K562 (cell line): Measurements from ENCODE around the gene AUNIP.

Experiments
- ELF1 ChIP-seq: fragments of 200-800 bp; sonication (Bioruptor generic); IDR thresholded peaks from 2 replicates; pipeline ENCODE4 v1.6.1; 2016; ENCODE audit warnings: missing genetic modification characterization, missing compliant biosample characterization
- EZH2 ChIP-seq: IDR thresholded peaks from 2 replicates; pipeline ENCODE4 v1.6.1; 2012; ENCODE audit warnings: low read depth, mild to moderate bottlenecking, inconsistent platforms, low read length, borderline replicate concordance
- KDM1A ChIP-seq, 2 experiments: fragments of 450-650 bp; IDR thresholded peaks; 2 replicates each; pipeline ENCODE4 v1.6.1; 2016; ENCODE audit warnings: mild to moderate bottlenecking in 2 of 2
- RAD51 ChIP-seq: fragments of 450-650 bp; IDR thresholded peaks from 2 replicates; pipeline ENCODE4 v1.7.1; 2016; ENCODE audit warnings: low read depth, mild to moderate bottlenecking, borderline replicate concordance
- USF1 ChIP-seq: sonication (generic); formaldehyde crosslinking; IDR thresholded peaks from 2 replicates; pipeline ENCODE4 v1.9.0; 2022; ENCODE audit warnings: mild to moderate bottlenecking, missing genetic modification reagents
- TF ChIP-seq, protein P1 (sequence below), 3 experiments: IDR thresholded peaks in 2 of 3; conservative IDR thresholded peaks in 1 of 3; 2 replicates each; pipeline ENCODE4 v1.5.1; 2011 to 2012; ENCODE audit warnings: low read length in 3 of 3, mild to moderate bottlenecking in 3 of 3, control low read depth in 2 of 3, improper control_type of control experiment in 1 of 3, inconsistent platforms in 1 of 3, low read depth in 1 of 3, mixed read lengths in 1 of 3, moderate library complexity in 1 of 3; ENCODE audit not compliant: insufficient read depth in 2 of 3

DNA sequence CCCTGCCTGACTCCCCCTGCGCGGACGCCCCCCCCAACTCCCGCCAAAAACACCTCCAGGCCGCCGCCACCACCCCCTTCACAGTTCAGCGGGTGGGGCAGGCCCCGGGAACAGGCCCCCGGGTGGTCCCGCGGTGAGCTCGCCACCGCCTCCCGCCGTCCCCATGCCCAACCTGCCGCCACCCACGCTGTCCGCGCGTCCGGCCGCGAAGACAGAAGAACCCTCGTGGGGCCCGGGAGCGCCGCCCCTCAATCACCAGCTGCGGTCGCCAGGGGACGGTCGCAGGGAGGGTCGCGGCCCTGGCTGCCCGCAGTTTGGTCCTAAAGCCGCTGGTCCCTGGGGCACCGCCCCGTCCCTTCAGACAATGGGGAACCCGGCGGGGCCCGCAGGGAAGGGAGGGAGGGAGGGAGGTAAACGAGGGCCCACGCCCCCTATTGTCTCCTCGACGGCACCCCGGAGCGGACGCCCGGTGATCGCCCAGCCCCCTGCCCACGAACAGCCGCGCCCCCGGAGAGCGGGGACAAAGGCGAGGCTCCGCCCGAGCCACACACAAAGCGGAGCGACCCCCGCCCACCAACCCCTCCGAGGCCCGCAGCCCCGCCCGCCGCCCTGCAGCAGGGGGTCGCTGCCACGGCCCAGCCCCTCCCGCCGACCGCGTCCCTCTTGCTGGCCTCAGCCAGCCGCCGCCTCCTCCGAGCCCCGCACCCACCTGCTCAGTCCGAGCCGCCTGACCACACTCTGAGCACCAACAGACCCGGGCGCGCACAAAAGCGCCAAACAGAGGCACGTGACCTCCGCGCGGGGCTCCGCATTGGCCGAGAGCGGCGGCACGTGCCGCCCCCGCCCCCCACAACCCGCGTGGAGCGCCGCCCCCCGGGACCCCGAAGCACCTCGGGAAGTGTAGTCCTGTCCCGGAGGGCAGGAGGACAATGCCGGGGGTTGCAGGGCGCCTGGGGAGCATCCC, 46.7 kb upstream of the AUNIP start, which contains the start of gene STMN1:
- no peak for TF ChIP-seq EZH2
- no peak for TF ChIP-seq ELF1 (tag)
- TF ChIP-seq RAD51: peak; percentile 99
- TF ChIP-seq, protein P1, sequence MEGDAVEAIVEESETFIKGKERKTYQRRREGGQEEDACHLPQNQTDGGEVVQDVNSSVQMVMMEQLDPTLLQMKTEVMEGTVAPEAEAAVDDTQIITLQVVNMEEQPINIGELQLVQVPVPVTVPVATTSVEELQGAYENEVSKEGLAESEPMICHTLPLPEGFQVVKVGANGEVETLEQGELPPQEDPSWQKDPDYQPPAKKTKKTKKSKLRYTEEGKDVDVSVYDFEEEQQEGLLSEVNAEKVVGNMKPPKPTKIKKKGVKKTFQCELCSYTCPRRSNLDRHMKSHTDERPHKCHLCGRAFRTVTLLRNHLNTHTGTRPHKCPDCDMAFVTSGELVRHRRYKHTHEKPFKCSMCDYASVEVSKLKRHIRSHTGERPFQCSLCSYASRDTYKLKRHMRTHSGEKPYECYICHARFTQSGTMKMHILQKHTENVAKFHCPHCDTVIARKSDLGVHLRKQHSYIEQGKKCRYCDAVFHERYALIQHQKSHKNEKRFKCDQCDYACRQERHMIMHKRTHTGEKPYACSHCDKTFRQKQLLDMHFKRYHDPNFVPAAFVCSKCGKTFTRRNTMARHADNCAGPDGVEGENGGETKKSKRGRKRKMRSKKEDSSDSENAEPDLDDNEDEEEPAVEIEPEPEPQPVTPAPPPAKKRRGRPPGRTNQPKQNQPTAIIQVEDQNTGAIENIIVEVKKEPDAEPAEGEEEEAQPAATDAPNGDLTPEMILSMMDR (IDR thresholded peaks at IDR 0.05 in 2 of 3, conservative IDR thresholded peaks at IDR 0.05 in 1 of 3; ENCODE audit: insufficient read depth in 2 of 3, low read depth in 1 of 3, low read length in 3 of 3): no peak; a peak in 2 of 6 replicates
- TF ChIP-seq USF1 (CRISPR knock-in tag): peak; percentile 98
- no peak for TF ChIP-seq KDM1A (IDR thresholded peaks at IDR 0.05)
